Glutamatergic neuron (in vitro differentiated cells): Measurements from ENCODE around the gene TAB2. TPM values are rescaled to one million over a fixed set of nuclear protein-coding genes. Genes with fewer than 3 reads are reported as not detected.

Source experiments
- DNase-seq: peaks from one replicate; pipeline ENCODE4 v3.0.0; 2022
- H3K27ac Mint-ChIP-seq: one replicate; pipeline ENCODE4 v1.8.0; 2020; ENCODE audit warnings: mild to moderate bottlenecking, mixed read lengths, inconsistent platforms; ENCODE audit not compliant: unreplicated experiment
- H3K27me3 Mint-ChIP-seq: one replicate; pipeline ENCODE4 v1.8.0; 2020; ENCODE audit warnings: mild to moderate bottlenecking, moderate library complexity, mixed read lengths, inconsistent platforms; ENCODE audit not compliant: unreplicated experiment
- H3K36me3 Mint-ChIP-seq: one replicate; pipeline ENCODE4 v1.8.0; 2020; ENCODE audit warnings: mild to moderate bottlenecking, mixed read lengths, inconsistent platforms; ENCODE audit not compliant: unreplicated experiment
- H3K4me1 Mint-ChIP-seq: one replicate; pipeline ENCODE4 v1.8.0; 2020; ENCODE audit warnings: mild to moderate bottlenecking, low read depth, mixed read lengths, inconsistent platforms; ENCODE audit not compliant: unreplicated experiment
- H3K4me3 Mint-ChIP-seq: one replicate; pipeline ENCODE4 v1.8.0; 2020; ENCODE audit warnings: mild to moderate bottlenecking, mixed read lengths, inconsistent platforms; ENCODE audit not compliant: unreplicated experiment
- H3K9me3 Mint-ChIP-seq: one replicate; pipeline ENCODE4 v1.8.0; 2020; ENCODE audit warnings: mild to moderate bottlenecking, moderate library complexity, mixed read lengths, inconsistent platforms; ENCODE audit not compliant: unreplicated experiment
- CTCF ChIP-seq: fragments of 200-600 bp; sonication (generic); IDR thresholded peaks from one replicate; pipeline ENCODE4 v1.5.0; 2021; ENCODE audit not compliant: partially characterized antibody, unreplicated experiment
- total RNA-seq: library from RNA; stranded (reverse); fragmentation: NEBNext Ultra II Directional; extraction: Animal tissue kit (Norgen Biotek cat#: 25700); gene quantifications from one replicate; pipeline ENCODE4 v1.2.1, GENCODE V29; 2021; ENCODE audit not compliant: unreplicated experiment

The TAB2 gene
- total RNA-seq, 1 donor from 2014 or later, result 39.3 TPM

DNA sequence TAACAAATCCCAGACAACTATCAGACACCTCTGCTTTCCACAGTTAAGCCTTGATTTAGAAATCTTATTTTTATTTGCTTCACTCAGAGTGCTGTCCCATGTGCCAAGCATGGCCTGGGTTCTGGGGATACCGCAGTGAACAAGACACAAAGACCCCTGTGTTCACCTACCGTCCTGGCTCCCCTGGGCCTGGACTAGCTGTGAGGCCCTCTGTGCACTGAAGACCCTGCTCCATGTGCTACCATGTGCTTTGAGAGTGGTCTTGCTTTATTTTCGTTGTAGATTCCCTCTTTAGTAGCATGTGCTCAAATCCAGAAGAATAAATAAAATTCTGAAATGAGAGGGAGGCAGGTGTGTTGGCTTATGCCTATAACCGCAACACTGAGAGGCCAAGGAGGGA is 105.1 kb downstream of the TAB2 start:
- H3K27ac Mint-ChIP-seq, result no peak overlapping the region
- TF ChIP-seq CTCF, result no peak

DNA sequence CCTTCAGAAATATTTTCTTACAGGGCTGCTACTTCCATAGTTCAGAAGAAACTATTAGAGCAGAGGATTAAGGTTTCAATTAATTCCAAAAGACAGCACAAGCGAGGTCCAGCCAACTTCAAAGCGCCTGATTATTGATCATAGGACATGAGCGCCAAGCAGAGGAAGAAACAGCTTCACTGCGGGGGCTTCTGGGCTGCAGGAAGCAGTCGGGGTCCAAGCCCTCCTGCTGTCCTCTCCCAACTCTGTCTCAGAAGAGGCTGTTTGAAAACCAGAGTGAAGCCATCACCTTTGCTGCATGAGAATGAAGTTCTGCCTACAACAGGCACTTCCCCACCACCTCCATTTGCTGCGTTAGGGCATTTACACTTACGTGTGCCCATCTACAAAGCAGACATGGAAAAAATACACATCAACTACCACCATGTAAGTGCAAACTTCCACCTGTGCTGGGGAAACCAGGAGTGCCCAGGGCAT is 106.5 kb downstream of the TAB2 start:
- peaks cover 7% of the 10 kb centered on the region for H3K4me1 Mint-ChIP-seq
- no peaks in the 10 kb centered on the region for H3K36me3 Mint-ChIP-seq
- no peak for TF ChIP-seq CTCF
- no peak for DNase-seq
- no peak overlapping the region for H3K4me3 Mint-ChIP-seq
- H3K27me3 Mint-ChIP-seq, result peaks cover 3% of the 10 kb centered on the region
- H3K9me3 Mint-ChIP-seq, result no peaks in the 10 kb centered on the region
- no peak overlapping the region for H3K27ac Mint-ChIP-seq

More for the DNA sequence above, 105.1 kb downstream of the TAB2 start:
- Mint-ChIP-seq H3K9me3 (peaks cover 1% of the 10 kb centered on the region), H3K27me3 (peaks cover 3% of the 10 kb centered on the region), H3K4me1 (peaks cover 7% of the 10 kb centered on the region), H3K4me3 (no peak overlapping the region), H3K36me3 (no peaks in the 10 kb centered on the region)
- no peak for DNase-seq

DNA sequence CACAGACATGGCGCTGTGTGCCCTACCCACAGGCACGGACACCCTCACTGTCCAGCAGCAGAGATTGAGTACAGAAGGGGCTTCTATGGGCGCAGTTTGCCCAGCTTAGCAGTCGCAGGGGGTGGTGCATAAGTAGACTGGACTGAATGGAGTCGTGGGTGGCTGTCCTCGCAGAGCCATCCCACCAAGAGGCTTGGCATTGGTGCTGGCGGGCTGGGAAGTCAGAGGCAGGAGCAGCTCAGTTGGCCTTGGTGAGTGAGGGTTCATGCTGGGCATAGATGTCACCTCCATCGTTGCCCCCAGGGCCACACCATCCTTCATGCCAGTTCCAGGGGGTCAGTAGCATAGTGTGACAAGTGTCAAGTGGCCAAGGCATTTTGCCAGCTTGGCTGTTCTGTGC is 107.7 kb downstream of the TAB2 start:
- Mint-ChIP-seq H3K36me3 (no peaks in the 10 kb centered on the region), H3K9me3 (no peaks in the 10 kb centered on the region), H3K4me1 (peaks cover 7% of the 10 kb centered on the region), H3K4me3 (no peak overlapping the region), H3K27ac (no peak overlapping the region), H3K27me3 (peaks cover 3% of the 10 kb centered on the region)
- no peak for TF ChIP-seq CTCF
- DNase-seq, result no peak

DNA sequence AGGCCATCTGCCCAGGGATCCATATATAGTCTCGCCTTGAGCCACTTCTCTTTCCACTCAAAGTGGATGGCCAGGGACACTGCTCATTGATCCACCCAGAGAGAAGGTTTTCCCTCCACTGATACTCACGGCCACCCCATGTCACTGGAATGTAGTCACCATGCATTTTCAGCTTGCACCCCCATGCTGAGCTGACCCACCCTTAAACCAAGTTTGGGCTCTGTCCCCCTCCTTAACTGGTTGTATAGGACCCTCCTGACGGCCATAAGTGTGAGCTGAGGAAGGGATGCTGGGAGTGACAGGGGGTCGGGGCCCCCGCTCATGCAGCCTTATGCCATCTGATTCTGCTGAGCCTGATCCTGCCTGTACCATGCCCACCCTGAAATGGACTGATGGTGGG is 108.2 kb downstream of the TAB2 start:
- H3K27ac Mint-ChIP-seq, result no peak overlapping the region
- H3K27me3 Mint-ChIP-seq, result peaks cover 3% of the 10 kb centered on the region
- no peaks in the 10 kb centered on the region for H3K36me3 Mint-ChIP-seq
- DNase-seq, result no peak
- TF ChIP-seq CTCF, result no peak
- H3K9me3 Mint-ChIP-seq, result no peaks in the 10 kb centered on the region
- no peak overlapping the region for H3K4me3 Mint-ChIP-seq
- peaks cover 7% of the 10 kb centered on the region for H3K4me1 Mint-ChIP-seq

- peaks cover 3% of the 10 kb centered on the region for H3K27me3 Mint-ChIP-seq
- DNase-seq, result no peak
- H3K36me3 Mint-ChIP-seq, result no peaks in the 10 kb centered on the region
- H3K27ac Mint-ChIP-seq, result no peak overlapping the region
- no peaks in the 10 kb centered on the region for H3K9me3 Mint-ChIP-seq
- H3K4me1 Mint-ChIP-seq, result peaks cover 5% of the 10 kb centered on the region
- no peak for TF ChIP-seq CTCF
- no peak overlapping the region for H3K4me3 Mint-ChIP-seq
Measured at GRCh38 chr6:149428606-149429005, 111.1 kb downstream of the TAB2 start.
